A549 (cell line): Measurements from ENCODE around the gene SHANK3.
"Not testable (repeated sequence)": the region's sequence is repeated elsewhere in the genome, so short reads cannot be mapped to it uniquely, and the experiment has no call there.

ENCODE experiments used
- CBX2 ChIP-seq: fragments of 200-600 bp; sonication (generic); IDR thresholded peaks from 2 replicates; pipeline ENCODE4 v1.6.1; 2016; ENCODE audit warnings: low read depth, mild to moderate bottlenecking, borderline replicate concordance
- CHD2 ChIP-seq: fragments of 150-350 bp; IDR thresholded peaks from 2 replicates; pipeline ENCODE4 v1.6.1; 2014; ENCODE audit warnings: low read length; ENCODE audit not compliant: partially characterized antibody
- CHD4 ChIP-seq: fragments of 200-600 bp; sonication (generic); IDR thresholded peaks from 2 replicates; pipeline ENCODE4 v1.6.1; 2016; ENCODE audit warnings: antibody characterized with exemption, mild to moderate bottlenecking, borderline replicate concordance
- CTCF ChIP-seq: fragments of >200 bp; sonication (Bioruptor Twin); formaldehyde crosslinking; IDR thresholded peaks from 3 replicates; pipeline ENCODE4 v1.5.1; 2016
- HDAC2 ChIP-seq: fragments of 200-600 bp; sonication (generic); IDR thresholded peaks from 2 replicates; pipeline ENCODE4 v1.6.1; 2016
- MAX ChIP-seq: IDR thresholded peaks from 2 replicates; pipeline ENCODE4 v1.6.1; 2012
- MAZ ChIP-seq: fragments of 150-350 bp; IDR thresholded peaks from 2 replicates; pipeline ENCODE4 v1.6.1; 2014; ENCODE audit warnings: antibody characterized with exemption, low read depth, low read length, borderline replicate concordance
- MYC ChIP-seq: IDR thresholded peaks from 2 replicates; pipeline ENCODE4 v1.6.1; 2012; ENCODE audit warnings: mild to moderate bottlenecking, inconsistent platforms, low read length, improper control_type of control experiment, borderline replicate concordance
- PHF8 ChIP-seq: fragments of 200-600 bp; sonication (generic); IDR thresholded peaks from 2 replicates; pipeline ENCODE4 v1.6.1; 2016; ENCODE audit warnings: low read depth, mild to moderate bottlenecking, antibody characterized with exemption, moderate library complexity, borderline replicate concordance
- POLR2AphosphoS2 ChIP-seq: conservative IDR thresholded peaks from 2 replicates; pipeline ENCODE4 v1.6.1; 2012; ENCODE audit warnings: low read length, improper control_type of control experiment, inconsistent platforms
- RAD21 ChIP-seq, 2 experiments: fragments of >200 bp in 1 of 2; sonication (Bioruptor Twin) in 1 of 2; formaldehyde crosslinking in 1 of 2; IDR thresholded peaks in 1 of 2; conservative IDR thresholded peaks in 1 of 2; 2 replicates in 1 of 2; 3 replicates in 1 of 2; pipeline ENCODE4 v1.6.1; 2012 to 2018; ENCODE audit warnings: inconsistent platforms in 1 of 2
- REST ChIP-seq: fragments of 200-600 bp; sonication (generic); IDR thresholded peaks from 2 replicates; pipeline ENCODE4 v1.6.1; 2016; ENCODE audit warnings: antibody characterized with exemption, mild to moderate bottlenecking, moderate library complexity
- TP53 ChIP-seq: fragments of 250-450 bp; sonication (Bioruptor Pico); IDR thresholded peaks from 2 replicates; pipeline ENCODE4 v1.5.0; 2021; ENCODE audit warnings: mild to moderate bottlenecking, moderate library complexity
- USF2 ChIP-seq: fragments of 450-650 bp; IDR thresholded peaks from 2 replicates; pipeline ENCODE4 v1.6.1; 2014; ENCODE audit warnings: antibody characterized with exemption

- TF ChIP-seq MAZ; USF2; CTCF; RAD21 (conservative IDR thresholded peaks at IDR 0.05 in 1 of 2, IDR thresholded peaks at IDR 0.05 in 1 of 2); POLR2AphosphoS2; MAX; CHD4; HDAC2; CHD2; PHF8; CBX2; TP53; MYC; REST: not testable (repeated sequence)
Observed at GRCh38 chr22:50640296-50640695, 32.3 kb upstream of the SHANK3 start.
